GM19397 (cell line): ENCODE data around the gene BABAM1.

Experiments used
- ATAC-seq: cut with Tn5 transposase; IDR thresholded peaks from one replicate; pipeline ENCODE4 v1.9.1; 2021; ENCODE audit warnings: mild to moderate bottlenecking, moderate library complexity; ENCODE audit not compliant: unreplicated experiment

The BABAM1 gene

GRCh38 chr19:17266975-17267788 lies at the start of gene BABAM1:
Gene BABAM1 (plus strand): TSS chr19:17267443. CDS start chr19:17268807, 1,364 bp downstream.
- peak; percentile 89 for ATAC-seq

GRCh38 chr19:17219286-17219685 lies 48.0 kb upstream of the BABAM1 start:
- no peak for ATAC-seq

GRCh38 chr19:17220207-17220758 lies 47.0 kb upstream of the BABAM1 start:
- no peak for ATAC-seq

DNA sequence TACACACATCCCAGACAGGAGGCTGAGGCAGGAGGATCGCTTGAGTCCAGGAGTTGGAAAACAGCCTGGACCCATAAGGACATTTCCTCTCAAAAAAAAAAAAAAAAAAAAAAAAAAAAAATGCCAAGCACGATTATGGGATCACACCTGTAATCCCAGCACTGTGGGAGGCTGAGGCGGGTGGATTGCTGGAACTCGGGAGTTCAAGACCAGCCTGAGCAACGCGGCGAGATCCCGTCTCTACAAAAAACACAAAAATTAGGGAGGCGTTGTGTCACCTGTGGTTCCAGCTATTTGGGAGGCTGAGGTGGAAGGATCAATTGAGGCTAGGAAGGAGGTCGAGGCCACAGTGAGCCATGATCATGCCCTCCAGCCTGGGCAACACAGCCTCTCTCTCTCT lies 42.2 kb upstream of the BABAM1 start:
- no peak for ATAC-seq

DNA sequence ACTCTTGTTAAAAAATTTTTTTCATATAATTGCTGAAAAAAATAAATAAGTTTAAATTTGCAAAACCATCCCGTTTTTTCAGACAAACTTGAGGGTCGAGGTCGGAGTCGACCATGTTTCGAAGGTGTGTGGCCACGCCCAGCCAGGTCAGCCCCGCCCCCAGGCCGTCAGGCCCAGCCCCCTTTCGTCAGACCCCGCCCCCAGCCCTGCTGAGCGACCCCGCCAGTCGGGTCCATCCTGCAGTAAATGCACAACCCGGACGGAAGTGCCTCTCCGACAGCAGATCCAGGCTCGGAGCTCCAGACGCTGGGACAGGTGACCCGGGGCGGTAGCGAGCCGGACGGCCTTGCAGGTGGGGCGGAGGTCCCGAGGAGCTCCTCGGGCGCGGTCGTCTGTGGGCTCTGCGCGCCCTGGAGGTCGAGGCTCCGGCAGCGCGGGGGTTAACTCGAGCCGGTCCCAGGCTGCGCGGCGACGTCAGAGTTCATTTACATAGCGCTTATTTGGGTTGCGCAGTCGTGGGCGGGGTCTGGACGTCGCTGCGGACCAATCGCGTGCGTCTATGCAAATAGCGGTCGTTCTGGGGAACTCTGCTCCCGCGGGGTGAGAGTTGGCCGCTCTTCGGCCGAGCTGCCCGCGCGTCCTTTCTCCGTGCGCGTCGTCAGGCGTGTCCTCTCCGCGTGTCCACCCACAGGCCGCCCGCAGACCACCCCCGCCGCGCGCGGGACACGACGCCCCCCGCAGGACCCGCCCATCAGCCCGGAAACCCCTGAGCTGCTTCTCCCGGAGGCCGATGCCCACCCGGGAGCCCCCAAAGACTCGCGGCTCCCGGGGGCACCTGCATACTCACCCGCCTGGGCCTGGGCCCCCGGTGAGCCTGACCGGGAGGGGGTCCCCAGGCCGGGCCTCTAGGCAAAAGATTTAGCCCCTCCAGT lies 41.0 kb upstream of the BABAM1 start, which contains the start of gene OCEL1:
Gene OCEL1 (plus strand): TSS at position 225 of the 932 bp plus-strand sequence. CDS start 22 bp downstream, at position 247.
- peak; percentile 90 for ATAC-seq

DNA sequence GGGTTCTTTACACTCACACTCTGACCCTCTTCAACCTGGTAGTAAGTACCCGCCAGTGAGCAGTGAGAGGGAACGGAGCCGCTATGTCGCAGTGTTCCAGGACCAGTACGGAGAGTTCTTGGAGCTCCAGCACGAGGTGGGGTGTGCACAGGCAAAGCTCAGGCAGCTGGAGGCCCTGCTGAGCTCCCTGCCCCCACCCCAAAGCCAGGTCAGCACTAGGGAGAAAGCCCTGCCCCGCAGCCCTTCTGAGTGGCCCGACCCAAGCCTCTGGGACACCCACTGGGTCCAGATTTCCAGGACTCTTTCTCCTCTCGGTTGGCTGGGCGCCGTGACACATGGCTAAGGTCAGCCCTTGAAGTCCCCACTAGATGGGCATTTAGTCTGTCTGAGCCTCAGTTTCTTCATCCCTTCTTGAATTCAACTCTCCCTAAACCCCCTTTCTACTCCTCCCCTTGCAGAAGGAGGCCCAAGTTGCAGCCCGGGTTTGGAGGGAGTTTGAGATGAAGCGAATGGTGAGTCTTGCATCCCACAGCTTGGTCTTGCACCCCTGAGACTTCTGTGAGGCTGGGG lies 39.4 kb upstream of the BABAM1 start:
- no peak for ATAC-seq

GRCh38 chr19:17229890-17230289 lies 37.4 kb upstream of the BABAM1 start:
- no peak for ATAC-seq

GRCh38 chr19:17232258-17232657 lies 35.0 kb upstream of the BABAM1 start:
- ATAC-seq, result no peak

- ATAC-seq, result peak; percentile 38
Observed at GRCh38 chr19:17234911-17235299, 32.3 kb upstream of the BABAM1 start.

GRCh38 chr19:17235300-17235970 lies 31.8 kb upstream of the BABAM1 start:
- ATAC-seq, result peak; percentile 78

DNA sequence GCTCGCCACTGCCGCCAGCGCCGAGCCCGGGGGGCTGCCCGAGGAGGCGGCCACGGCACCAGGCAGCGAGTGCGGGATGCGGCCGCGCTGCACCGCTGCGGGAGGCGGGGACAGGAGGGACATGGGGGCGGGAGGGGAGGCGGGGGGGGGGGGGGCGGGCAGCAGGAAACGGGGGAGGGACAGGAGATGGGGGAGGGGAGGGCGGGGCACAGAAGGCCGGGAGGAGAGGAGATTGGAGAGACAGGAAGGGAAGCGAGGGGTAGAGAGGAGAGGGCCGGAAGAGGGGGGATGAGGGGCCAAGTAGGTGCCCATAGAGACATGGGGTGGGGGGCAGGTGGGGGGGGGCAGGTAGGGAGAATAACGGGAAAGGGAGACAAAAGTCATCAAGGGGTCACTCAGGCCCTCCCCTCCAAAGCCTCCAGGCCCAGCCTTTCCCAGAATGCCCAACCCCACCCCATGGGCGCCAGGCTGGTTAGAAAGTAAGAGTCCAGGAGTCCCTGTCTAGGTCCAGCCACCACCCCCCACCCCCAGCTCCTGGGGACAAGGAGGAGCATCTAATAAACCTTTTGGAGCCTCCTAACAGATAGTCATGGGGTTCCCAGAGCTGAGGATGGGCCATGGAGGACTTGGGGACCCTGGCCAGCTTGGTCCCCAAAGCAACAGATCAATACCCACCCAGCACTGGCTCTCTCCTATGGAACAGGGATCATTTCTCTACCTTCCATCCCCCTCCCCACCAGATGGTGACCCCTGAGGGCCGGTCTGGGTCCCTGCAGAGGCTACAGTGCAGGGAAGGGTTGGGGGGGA lies 31.1 kb upstream of the BABAM1 start:
- ATAC-seq, result peak; percentile 30

DNA sequence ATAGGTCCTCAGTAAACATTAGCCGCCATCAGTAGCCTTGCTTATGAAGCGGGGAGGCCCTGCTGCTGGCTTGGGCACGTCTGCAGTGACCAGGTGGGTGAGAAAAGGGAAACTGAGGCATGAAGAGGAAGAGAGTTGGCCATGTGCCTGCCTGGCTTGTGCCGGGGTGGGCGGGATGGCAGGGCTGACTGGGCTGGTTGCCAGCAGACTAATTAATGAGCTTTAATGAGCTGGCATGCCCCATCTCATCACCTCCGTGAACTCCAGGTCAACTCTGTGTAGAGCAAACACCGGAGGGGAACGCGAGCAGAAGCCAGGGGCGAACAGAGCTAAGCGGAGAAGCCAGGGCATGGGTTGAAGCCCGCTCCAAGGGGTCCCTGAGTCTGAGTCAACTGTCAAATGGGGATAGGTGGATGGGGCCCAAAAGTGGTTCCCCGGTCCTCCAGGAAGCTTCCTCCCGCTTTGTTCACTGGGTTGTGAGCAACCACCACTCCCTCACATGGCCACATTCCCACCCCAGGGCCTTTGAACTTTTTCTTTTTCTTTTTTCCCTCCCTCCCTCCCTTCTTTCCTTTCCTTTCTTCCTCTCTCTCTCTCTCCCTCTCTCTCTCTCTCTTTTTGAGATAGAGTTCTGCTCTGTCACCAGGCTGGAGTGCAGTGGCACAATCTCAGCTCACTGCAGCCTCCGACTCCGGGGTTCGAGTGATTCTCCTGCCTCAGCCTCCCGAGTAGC lies 30.3 kb upstream of the BABAM1 start:
- no peak for ATAC-seq

GRCh38 chr19:17237747-17238706 lies 29.2 kb upstream of the BABAM1 start:
- no peak for ATAC-seq

DNA sequence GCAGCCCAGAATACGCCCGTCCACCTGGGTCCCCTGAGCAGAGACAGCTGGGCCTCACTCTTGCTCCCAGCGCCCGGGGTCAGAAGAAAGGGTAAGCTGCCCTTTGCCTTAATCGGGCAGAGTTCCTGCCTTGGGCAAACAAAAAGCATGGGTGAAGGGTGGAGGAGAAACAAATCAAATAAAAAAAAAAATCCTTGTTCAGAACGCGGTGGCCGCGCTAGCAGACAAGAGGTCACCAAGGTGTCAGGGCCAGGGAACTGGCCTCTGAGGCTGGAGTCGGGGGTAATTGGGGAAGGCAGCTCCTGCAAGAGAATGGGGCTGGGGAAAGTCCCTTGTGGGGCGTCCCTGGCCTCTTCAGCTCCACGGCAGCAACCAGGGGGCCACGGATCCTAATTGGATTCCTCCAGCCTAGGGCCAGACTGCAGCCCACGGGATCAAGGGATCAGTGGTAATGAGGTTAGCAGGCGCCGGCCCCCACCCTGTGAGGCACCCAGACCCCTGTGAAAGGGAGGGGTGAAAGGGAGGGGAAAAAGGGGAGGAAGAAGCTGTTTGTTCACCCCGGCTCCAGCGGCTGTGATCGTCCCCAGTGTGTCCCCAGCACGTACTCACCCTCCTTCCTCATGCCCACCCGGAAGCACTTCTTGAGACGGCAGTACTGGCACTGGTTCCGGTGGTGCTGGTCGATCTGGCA lies 27.0 kb upstream of the BABAM1 start:
- no peak for ATAC-seq

GRCh38 chr19:17240826-17241399 lies 26.3 kb upstream of the BABAM1 start:
- no peak for ATAC-seq

GRCh38 chr19:17242431-17243208 lies 24.6 kb upstream of the BABAM1 start:
- no peak for ATAC-seq
